ENCODE measurements around the gene SLC2A5. TPM values are rescaled to one million over a fixed set of nuclear protein-coding genes. Genes with fewer than 3 reads are reported as not detected.
A peak's percentile ranks its signal among the peaks of the same experiment; 100 is the strongest.

The SLC2A5 gene
- total and polyA plus RNA-seq, 9 of the 15 experiments (the other 6 are each of a cell fraction or from before 2014, with no cell fraction given), result 0.08 TPM; not detected in 8

DNA sequence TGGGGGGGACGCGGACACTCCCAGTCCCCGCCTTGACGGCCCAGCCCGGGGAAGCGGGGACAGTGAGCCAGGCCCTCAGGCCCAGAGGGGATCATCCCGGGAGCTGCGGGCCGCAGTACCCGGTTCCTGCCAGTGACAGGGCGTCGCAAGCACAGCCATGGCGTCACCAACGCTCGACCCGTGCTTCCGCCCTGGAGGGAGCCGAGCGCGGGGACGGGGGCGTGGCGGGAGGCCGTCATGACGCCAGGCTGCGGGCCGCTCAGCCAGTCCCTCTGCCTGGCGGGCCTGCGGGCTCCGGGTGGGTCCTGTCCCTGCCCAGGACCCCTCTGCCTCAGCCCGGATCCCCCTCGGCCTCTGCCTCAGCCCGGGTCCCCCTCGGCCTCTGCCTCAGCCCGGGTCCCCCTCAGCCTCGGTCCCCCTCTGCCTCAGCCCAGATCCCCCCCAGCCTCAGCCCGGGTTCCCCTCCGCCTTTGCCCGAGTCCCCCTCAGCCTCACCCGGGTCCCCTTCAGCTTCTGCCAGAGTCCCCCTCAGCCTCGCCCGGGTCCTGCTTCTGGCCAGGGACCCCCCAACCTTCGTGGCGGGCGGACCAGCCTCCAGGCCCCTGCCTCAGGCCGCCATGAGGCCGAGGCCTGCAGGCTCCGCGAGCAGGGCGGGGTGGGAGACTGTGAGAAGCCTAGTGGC lies 2.3 kb upstream of the SLC2A5 start (continued):
- TF ChIP-seq, protein P1, sequence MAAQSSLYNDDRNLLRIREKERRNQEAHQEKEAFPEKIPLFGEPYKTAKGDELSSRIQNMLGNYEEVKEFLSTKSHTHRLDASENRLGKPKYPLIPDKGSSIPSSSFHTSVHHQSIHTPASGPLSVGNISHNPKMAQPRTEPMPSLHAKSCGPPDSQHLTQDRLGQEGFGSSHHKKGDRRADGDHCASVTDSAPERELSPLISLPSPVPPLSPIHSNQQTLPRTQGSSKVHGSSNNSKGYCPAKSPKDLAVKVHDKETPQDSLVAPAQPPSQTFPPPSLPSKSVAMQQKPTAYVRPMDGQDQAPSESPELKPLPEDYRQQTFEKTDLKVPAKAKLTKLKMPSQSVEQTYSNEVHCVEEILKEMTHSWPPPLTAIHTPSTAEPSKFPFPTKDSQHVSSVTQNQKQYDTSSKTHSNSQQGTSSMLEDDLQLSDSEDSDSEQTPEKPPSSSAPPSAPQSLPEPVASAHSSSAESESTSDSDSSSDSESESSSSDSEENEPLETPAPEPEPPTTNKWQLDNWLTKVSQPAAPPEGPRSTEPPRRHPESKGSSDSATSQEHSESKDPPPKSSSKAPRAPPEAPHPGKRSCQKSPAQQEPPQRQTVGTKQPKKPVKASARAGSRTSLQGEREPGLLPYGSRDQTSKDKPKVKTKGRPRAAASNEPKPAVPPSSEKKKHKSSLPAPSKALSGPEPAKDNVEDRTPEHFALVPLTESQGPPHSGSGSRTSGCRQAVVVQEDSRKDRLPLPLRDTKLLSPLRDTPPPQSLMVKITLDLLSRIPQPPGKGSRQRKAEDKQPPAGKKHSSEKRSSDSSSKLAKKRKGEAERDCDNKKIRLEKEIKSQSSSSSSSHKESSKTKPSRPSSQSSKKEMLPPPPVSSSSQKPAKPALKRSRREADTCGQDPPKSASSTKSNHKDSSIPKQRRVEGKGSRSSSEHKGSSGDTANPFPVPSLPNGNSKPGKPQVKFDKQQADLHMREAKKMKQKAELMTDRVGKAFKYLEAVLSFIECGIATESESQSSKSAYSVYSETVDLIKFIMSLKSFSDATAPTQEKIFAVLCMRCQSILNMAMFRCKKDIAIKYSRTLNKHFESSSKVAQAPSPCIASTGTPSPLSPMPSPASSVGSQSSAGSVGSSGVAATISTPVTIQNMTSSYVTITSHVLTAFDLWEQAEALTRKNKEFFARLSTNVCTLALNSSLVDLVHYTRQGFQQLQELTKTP (IDR thresholded peaks at IDR 0.05; ENCODE audit: low read depth in 1 of 2, partially characterized antibody in 2 of 2), result no peak
- TF ChIP-seq TARDBP (IDR thresholded peaks at IDR 0.05) (no peak), ZNF239 (CRISPR knock-in tag; IDR thresholded peaks at IDR 0.05) (no peak), BRF1 (IDR thresholded peaks at IDR 0.05; ENCODE audit: borderline replicate concordance, extremely low read depth, insufficient read length) (no peak), CSDE1 (IDR thresholded peaks at IDR 0.05) (no peak), JUND (IDR thresholded peaks at IDR 0.05; ENCODE audit: borderline replicate concordance, low read depth, low read length) (peak; percentile 22; the same call in 1 of the 2 replicates), JUND (tag; IDR thresholded peaks at IDR 0.05; ENCODE audit: borderline replicate concordance, low read depth, low read length) (peak; percentile 18; the same call in 1 of the 3 replicates), ZSCAN32 (CRISPR knock-in tag; IDR thresholded peaks at IDR 0.05) (no peak), SMAD2 (IDR thresholded peaks at IDR 0.05; ENCODE audit: low read depth, low read length) (no peak), POLR2AphosphoS2 (IDR thresholded peaks at IDR 0.05; ENCODE audit: low read length) (no peak), KLF16 (IDR thresholded peaks at IDR 0.05) (no peak), PRPF4 (IDR thresholded peaks at IDR 0.05; ENCODE audit: insufficient read depth, low read depth, low read length, poor library complexity, severe bottlenecking) (no peak), RBFOX2 (IDR thresholded peaks at IDR 0.05; ENCODE audit: low read depth, low read length) (peak; percentile 58), EP400 (IDR thresholded peaks at IDR 0.05) (no peak), RFX7 (CRISPR knock-in tag; IDR thresholded peaks at IDR 0.05) (no peak), NFYB (IDR thresholded peaks at IDR 0.05; ENCODE audit: extremely low read depth, insufficient read length) (no peak)
- TF ChIP-seq, protein P2, sequence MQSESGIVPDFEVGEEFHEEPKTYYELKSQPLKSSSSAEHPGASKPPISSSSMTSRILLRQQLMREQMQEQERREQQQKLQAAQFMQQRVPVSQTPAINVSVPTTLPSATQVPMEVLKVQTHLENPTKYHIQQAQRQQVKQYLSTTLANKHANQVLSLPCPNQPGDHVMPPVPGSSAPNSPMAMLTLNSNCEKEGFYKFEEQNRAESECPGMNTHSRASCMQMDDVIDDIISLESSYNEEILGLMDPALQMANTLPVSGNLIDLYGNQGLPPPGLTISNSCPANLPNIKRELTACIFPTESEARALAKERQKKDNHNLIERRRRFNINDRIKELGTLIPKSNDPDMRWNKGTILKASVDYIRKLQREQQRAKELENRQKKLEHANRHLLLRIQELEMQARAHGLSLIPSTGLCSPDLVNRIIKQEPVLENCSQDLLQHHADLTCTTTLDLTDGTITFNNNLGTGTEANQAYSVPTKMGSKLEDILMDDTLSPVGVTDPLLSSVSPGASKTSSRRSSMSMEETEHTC (IDR thresholded peaks at IDR 0.05), result no peak
- TF ChIP-seq, protein P3, sequence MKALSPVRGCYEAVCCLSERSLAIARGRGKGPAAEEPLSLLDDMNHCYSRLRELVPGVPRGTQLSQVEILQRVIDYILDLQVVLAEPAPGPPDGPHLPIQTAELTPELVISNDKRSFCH (CRISPR knock-in tag; IDR thresholded peaks at IDR 0.05), result no peak
- TF ChIP-seq, protein P3 (tag; IDR thresholded peaks at IDR 0.05), result peak; percentile 79
- TF ChIP-seq, protein P4, sequence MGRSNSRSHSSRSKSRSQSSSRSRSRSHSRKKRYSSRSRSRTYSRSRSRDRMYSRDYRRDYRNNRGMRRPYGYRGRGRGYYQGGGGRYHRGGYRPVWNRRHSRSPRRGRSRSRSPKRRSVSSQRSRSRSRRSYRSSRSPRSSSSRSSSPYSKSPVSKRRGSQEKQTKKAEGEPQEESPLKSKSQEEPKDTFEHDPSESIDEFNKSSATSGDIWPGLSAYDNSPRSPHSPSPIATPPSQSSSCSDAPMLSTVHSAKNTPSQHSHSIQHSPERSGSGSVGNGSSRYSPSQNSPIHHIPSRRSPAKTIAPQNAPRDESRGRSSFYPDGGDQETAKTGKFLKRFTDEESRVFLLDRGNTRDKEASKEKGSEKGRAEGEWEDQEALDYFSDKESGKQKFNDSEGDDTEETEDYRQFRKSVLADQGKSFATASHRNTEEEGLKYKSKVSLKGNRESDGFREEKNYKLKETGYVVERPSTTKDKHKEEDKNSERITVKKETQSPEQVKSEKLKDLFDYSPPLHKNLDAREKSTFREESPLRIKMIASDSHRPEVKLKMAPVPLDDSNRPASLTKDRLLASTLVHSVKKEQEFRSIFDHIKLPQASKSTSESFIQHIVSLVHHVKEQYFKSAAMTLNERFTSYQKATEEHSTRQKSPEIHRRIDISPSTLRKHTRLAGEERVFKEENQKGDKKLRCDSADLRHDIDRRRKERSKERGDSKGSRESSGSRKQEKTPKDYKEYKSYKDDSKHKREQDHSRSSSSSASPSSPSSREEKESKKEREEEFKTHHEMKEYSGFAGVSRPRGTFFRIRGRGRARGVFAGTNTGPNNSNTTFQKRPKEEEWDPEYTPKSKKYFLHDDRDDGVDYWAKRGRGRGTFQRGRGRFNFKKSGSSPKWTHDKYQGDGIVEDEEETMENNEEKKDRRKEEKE (IDR thresholded peaks at IDR 0.05; ENCODE audit: borderline replicate concordance in 1 of 2, control insufficient read depth in 1 of 2, low read depth in 2 of 2, low read length in 1 of 2), result no peak
